LNCAP (cell line): ENCODE results near the gene CALML5.

ENCODE experiments used
- TF ChIP-seq, protein P1 (sequence below): fragments of 450-650 bp; IDR thresholded peaks from 2 replicates; pipeline ENCODE4 v1.5.1; 2017; ENCODE audit warnings: mild to moderate bottlenecking

The CALML5 gene

DNA sequence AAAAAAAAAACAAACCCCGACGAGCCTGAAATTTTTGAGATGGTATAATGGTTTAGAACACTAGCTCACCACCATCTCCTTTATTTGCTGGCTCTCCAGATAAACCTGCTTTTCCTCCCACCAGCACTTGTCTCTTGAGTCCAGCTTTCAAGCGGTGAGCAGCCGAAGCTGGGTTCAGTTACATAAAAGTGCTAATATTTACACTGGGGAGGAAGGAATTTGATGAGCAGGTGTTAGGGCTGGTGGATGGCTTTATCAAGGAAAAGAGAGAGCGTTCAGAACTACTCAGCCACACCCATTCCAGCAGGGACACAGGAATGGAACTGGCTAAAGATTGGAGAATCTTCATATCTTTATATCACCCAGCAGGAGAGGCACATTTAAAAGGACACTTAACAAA lies 18.8 kb upstream of the CALML5 start:
- TF ChIP-seq, protein P1, sequence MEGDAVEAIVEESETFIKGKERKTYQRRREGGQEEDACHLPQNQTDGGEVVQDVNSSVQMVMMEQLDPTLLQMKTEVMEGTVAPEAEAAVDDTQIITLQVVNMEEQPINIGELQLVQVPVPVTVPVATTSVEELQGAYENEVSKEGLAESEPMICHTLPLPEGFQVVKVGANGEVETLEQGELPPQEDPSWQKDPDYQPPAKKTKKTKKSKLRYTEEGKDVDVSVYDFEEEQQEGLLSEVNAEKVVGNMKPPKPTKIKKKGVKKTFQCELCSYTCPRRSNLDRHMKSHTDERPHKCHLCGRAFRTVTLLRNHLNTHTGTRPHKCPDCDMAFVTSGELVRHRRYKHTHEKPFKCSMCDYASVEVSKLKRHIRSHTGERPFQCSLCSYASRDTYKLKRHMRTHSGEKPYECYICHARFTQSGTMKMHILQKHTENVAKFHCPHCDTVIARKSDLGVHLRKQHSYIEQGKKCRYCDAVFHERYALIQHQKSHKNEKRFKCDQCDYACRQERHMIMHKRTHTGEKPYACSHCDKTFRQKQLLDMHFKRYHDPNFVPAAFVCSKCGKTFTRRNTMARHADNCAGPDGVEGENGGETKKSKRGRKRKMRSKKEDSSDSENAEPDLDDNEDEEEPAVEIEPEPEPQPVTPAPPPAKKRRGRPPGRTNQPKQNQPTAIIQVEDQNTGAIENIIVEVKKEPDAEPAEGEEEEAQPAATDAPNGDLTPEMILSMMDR = no peak

DNA sequence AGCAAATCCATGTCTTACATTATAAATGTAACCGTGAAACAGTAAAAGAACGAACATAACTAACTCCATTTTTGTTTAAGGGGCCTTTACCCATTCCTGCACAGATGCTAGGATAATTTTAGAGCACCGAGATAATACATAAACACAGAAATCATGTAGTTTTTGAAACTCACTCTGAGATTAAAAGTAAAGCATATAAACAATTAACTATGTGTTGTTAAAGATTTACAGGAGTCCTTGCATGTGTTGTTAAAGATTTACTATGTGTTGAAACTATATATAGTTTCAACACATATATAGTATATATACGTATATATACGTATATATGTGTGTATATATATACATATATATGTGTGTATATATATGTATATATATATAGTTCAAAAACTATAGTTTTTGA lies 18.2 kb upstream of the CALML5 start:
- TF ChIP-seq, protein P1 = no peak

DNA sequence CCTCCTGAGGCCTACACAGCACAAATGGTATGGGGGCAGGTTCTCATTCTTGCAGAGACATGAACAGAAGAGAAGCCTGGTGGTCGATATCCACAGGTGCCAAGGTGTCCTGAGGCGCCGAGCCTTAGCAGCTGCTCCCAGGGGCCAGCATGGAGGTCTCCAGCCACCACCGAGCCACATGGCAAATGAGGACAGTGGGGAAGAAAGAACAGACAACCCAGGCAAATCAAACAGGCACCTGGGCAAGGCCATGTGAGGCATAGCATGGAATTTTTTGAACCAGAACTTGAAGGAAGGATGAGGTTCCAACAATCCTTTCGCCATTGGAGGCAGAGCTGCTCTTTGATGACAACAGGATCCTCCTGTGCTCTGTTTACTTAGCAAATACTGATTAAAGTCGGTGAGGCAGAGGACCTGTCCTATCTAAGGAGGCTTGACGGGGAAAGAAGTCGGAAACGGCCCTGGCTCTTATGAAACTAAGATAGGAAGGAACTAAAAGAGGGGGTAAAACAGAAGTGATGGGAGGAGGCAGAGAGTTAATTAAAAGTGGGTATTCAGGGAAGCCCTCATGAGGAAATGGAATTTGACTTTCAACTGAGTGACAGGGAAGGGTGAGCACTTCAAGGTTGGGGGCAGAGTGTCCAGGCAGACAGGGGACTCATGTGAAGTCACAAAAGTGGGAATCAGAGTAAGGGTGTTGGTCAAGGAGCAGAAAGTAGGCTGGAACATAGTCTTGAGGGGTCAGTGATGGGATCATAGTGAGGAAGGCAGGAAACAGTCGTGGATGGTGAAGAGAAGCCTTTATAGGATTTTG lies 16.8 kb upstream of the CALML5 start:
- TF ChIP-seq, protein P1 = no peak

DNA sequence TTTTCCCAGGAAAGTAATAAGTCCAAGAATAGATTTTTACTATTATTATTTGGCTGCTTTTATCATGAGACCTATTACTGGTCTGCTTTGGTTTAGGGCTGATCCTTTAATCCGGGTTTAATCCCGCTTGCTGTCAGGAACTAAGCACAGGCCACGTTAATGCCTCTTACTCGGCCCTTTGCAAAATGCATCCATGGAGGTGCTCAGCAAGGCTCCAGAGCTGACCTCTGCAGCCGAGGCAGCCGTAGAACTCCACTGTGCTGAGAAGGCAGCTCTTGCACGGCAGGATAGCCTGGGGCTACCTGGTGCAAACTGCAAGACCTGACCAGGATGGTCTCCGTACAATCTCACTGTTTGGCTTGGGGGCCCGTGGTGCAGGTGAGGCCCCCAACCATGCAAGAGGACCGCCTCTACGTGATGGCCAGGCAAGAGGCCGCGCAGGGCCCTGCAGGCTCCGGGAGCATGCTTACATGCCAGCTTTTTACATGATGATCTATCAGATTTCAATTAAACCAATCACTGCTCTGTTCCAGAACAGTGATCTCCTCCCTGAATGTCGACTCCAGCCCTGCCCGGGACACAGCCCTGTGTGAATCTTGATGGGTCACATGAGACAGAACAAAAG lies 15.0 kb upstream of the CALML5 start:
- TF ChIP-seq, protein P1 = no peak

DNA sequence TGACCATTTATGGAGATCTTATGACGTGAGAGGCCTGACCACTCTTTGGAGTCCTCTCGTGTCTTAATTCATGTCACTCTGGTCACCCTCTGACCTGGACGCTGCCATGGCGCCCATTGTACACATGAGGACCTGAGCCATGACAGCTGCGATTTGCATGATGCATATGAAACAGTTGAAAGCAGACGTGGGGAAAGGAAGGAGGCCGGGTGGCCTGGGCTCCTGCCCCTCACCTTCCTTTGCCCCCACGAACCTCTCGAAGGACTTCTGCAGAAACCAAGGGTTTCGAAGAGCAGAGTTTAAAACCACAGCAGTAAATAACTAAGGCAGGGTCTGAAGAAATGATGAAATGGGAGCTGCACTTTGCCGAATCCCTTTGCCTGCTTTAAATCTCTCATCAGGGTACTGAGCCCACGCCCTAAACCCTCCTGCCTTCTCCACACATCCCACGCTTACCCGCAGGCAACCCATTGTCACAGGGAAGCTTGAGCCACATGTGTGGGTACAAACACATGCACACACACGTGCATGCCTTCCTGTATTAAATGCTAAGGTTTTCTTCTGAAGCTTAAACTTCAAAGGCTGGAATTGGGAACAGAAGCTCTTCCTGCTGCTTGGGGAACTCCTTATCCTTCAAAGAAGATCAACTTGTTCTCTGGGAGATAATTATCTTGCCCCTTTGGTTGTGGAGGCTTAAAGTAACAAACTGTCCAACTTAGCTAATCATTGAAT lies 13.7 kb upstream of the CALML5 start:
- TF ChIP-seq, protein P1 = no peak

DNA sequence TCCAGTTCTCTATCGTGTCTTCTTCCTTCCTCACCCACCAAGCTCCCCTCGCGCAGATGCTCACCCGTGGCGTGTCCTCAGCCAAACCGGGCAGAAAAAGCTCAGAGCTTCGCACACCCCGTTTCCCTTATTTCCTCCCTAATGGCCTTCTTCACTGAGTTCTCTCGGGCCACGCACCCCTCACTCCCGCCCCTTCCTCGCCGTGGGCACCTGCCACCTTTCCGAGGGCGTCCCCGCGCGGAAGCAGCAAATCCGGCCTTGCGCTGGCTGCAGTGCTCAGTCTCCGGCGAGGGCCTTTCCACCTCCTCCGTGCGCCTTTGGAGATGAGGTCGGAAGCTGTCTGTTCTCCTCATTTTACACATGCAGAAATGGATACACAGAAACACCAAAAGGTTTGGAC lies 13.0 kb upstream of the CALML5 start:
- TF ChIP-seq, protein P1 = no peak

DNA sequence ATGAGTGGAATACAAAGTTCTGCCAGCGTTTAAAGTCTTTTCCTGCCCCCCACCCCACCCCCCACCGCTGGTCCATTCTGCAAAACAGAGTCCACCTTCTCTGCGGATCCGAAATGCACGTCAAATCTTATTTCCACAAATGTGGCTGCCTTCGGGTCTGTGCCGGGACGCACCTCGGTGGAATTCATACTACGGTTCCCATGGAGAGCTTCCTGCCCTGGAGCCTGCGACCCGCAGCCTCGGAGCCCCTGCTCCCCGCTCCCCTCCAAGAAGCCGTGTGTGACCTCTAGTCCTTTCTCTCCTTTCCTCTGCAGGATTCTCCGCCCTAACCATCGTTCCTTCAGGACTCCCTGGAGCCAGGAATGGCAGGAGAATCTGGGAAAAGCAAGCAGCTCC lies 12.5 kb upstream of the CALML5 start:
- TF ChIP-seq, protein P1 = no peak
